Esophagus (tissue), 2 donors: Measurements from ENCODE around the gene HAPLN2. TPM values are rescaled to one million over a fixed set of nuclear protein-coding genes. Genes with fewer than 3 reads are reported as not detected.

Source experiments
- H3K27ac ChIP-seq, 2 donors: one replicate each; pipeline ENCODE4 v1.5.1; 2013; ENCODE audit warnings: low read depth in 2 of 2, mild to moderate bottlenecking in 2 of 2, inconsistent platforms in 1 of 2, low read length in 1 of 2, moderate library complexity in 1 of 2
- H3K27me3 ChIP-seq, 2 donors: one replicate each; pipeline ENCODE4 v1.6.1; 2013; ENCODE audit warnings: low read length in 2 of 2, control low read depth in 1 of 2, mild to moderate bottlenecking in 1 of 2; ENCODE audit not compliant: insufficient read depth in 2 of 2, control insufficient read depth in 1 of 2
- H3K36me3 ChIP-seq, 2 donors: one replicate each; pipeline ENCODE4 v1.6.1; 2013; ENCODE audit warnings: low read length in 1 of 2; ENCODE audit not compliant: control insufficient read depth in 2 of 2, insufficient read depth in 2 of 2
- H3K4me1 ChIP-seq, 2 donors: one replicate each; pipeline ENCODE4 v1.6.1; 2013; ENCODE audit warnings: low read length in 1 of 2; ENCODE audit not compliant: control insufficient read depth in 2 of 2, insufficient read depth in 2 of 2
- H3K4me3 ChIP-seq, 2 donors: one replicate each; pipeline ENCODE4 v1.5.1; 2013; ENCODE audit warnings: low read length in 2 of 2, mild to moderate bottlenecking in 2 of 2, low read depth in 1 of 2, moderate library complexity in 1 of 2
- H3K9me3 ChIP-seq, 2 donors: one replicate each; pipeline ENCODE4 v1.6.1; 2013; ENCODE audit warnings: mild to moderate bottlenecking in 2 of 2, low read depth in 1 of 2, low read length in 1 of 2, moderate library complexity in 1 of 2; ENCODE audit not compliant: control insufficient read depth in 2 of 2, insufficient read depth in 1 of 2
- WGBS, 2 donors: extraction: QIAGEN DNeasy Blood & Tissue Kit; methylation state at CpG; one replicate each; pipeline ENCODE4 v1.1.7; 2013; 5-methylcytosine and 5-hydroxymethylcytosine counted together
- polyA plus RNA-seq, 2 donors: library from polyadenylated mRNA; stranded (reverse); fragments of 200-250 nt; gene quantifications; one replicate each; pipeline ENCODE4 v1.2.3, GENCODE V29; 2013
- donor health status: healthy with polysubstance abuse.
- donor health status: Bipolar disorder and iron deficiency.

HAPLN2 gene
- polyA plus RNA-seq, 2 donors, result 0.14 to 0.28 TPM

- 34 to 54% methylated on average over 4 of the region's 4 CpGs for WGBS, 2 donors
- no peaks in the 10 kb centered on the region for H3K4me1 ChIP-seq
- no peaks in the 10 kb centered on the region for H3K9me3 ChIP-seq
- peak overlapping the region; percentile 15 to 61 for H3K27ac ChIP-seq
- no peaks in the 10 kb centered on the region for H3K36me3 ChIP-seq
- H3K4me3 ChIP-seq, result no peak overlapping the region
- peaks cover 0 to 4% of the 10 kb centered on the region in 2 donors for H3K27me3 ChIP-seq
Measured at GRCh38 chr1:156615946-156616345, 3.3 kb upstream of the HAPLN2 start.

GRCh38 chr1:156616463-156616862 lies 2.8 kb upstream of the HAPLN2 start:
- Histone ChIP-seq H3K27ac (no peak overlapping the region), H3K36me3 (no peaks in the 10 kb centered on the region), H3K4me3 (no peak overlapping the region), H3K4me1 (no peaks in the 10 kb centered on the region), H3K9me3 (no peaks in the 10 kb centered on the region), H3K27me3 (peaks cover 0 to 4% of the 10 kb centered on the region in 2 donors)
- WGBS, 2 donors, result 11 to 16% methylated on average over 5 of the region's 5 CpGs

- WGBS, 2 donors, result 20 to 26% methylated on average over 6 of the region's 6 CpGs
- Histone ChIP-seq H3K27me3 (peaks cover 0 to 8% of the 10 kb centered on the region in 2 donors), H3K36me3 (no peaks in the 10 kb centered on the region)
Measured at GRCh38 chr1:156619582-156619955, 354 bp downstream of the HAPLN2 start.

GRCh38 chr1:156622581-156623297 lies 3.5 kb downstream of the HAPLN2 start:
- peaks cover 0 to 21% of the 10 kb centered on the region in 2 donors for H3K27me3 ChIP-seq
- H3K27ac ChIP-seq, result no peak overlapping the region
- H3K4me1 ChIP-seq, result peaks cover 13 to 18% of the 10 kb centered on the region in 2 donors
- no peak overlapping the region for H3K4me3 ChIP-seq
- no peaks in the 10 kb centered on the region for H3K36me3 ChIP-seq
- 59 to 70% methylated on average over 6 of the region's 6 CpGs for WGBS, 2 donors
- no peaks in the 10 kb centered on the region for H3K9me3 ChIP-seq

More at GRCh38 chr1:156619582-156619955, 354 bp downstream of the HAPLN2 start:
- H3K4me3 ChIP-seq, result no peak overlapping the region
- no peaks in the 10 kb centered on the region for H3K9me3 ChIP-seq
- H3K27ac ChIP-seq, result no peak overlapping the region
- H3K4me1 ChIP-seq, result peaks cover 4 to 9% of the 10 kb centered on the region in 2 donors

- Histone ChIP-seq H3K27me3 (peaks cover 0 to 18% of the 10 kb centered on the region in 2 donors), H3K4me3 (peak overlapping the region in 1 of 2 donors; percentile 24), H3K27ac (no peak overlapping the region), H3K9me3 (no peaks in the 10 kb centered on the region), H3K36me3 (no peaks in the 10 kb centered on the region), H3K4me1 (peaks cover 13 to 18% of the 10 kb centered on the region in 2 donors)
- WGBS, 2 donors, result 2% methylated on average over 84 to 87 of the region's 87 CpGs
Measured at GRCh38 chr1:156623946-156624813, 5.0 kb downstream of the HAPLN2 start.

GRCh38 chr1:156624814-156625435 lies 5.7 kb downstream of the HAPLN2 start:
- no peak overlapping the region for H3K27ac ChIP-seq

GRCh38 chr1:156625436-156626078 lies 6.3 kb downstream of the HAPLN2 start:
- H3K4me3 ChIP-seq, result peak overlapping the region; percentile 21 to 24

More at GRCh38 chr1:156624814-156625435, 5.7 kb downstream of the HAPLN2 start:
- no peaks in the 10 kb centered on the region for H3K9me3 ChIP-seq
- H3K36me3 ChIP-seq, result no peaks in the 10 kb centered on the region
- peaks cover 13 to 18% of the 10 kb centered on the region in 2 donors for H3K4me1 ChIP-seq
- H3K27me3 ChIP-seq, result peaks cover 0 to 16% of the 10 kb centered on the region in 2 donors
- peak overlapping the region; percentile 21 to 24 for H3K4me3 ChIP-seq
- WGBS, 2 donors, result 2 to 3% methylated on average over 51 to 55 of the region's 55 CpGs

GRCh38 chr1:156626079-156626438 lies 6.8 kb downstream of the HAPLN2 start:
- no peaks in the 10 kb centered on the region for H3K9me3 ChIP-seq
- peak overlapping the region in 1 of 2 donors; percentile 24 for H3K4me3 ChIP-seq
- peaks cover 13 to 18% of the 10 kb centered on the region in 2 donors for H3K4me1 ChIP-seq
- H3K27ac ChIP-seq, result no peak overlapping the region
- peaks cover 0 to 16% of the 10 kb centered on the region in 2 donors for H3K27me3 ChIP-seq
- no peaks in the 10 kb centered on the region for H3K36me3 ChIP-seq
- WGBS, 2 donors, result 40 to 46% methylated on average over 4 of the region's 4 CpGs

More at GRCh38 chr1:156625436-156626078, 6.3 kb downstream of the HAPLN2 start:
- Histone ChIP-seq H3K27me3 (peaks cover 0 to 16% of the 10 kb centered on the region in 2 donors), H3K9me3 (no peaks in the 10 kb centered on the region), H3K27ac (no peak overlapping the region), H3K4me1 (peaks cover 13 to 18% of the 10 kb centered on the region in 2 donors), H3K36me3 (no peaks in the 10 kb centered on the region)
- WGBS, 2 donors, result 2% methylated on average over 39 to 45 of the region's 45 CpGs
